K562 (cell line): ENCODE measurements around the gene OCEL1. TPM values are rescaled to one million over a fixed set of nuclear protein-coding genes. Genes with fewer than 3 reads are reported as not detected.
A peak's percentile ranks its signal among the peaks of the same experiment; 100 is the strongest.

Experiments used
- ATAC-seq: fragments of 200-7000 bp; cut with Tn5 transposase; 3 replicates; pipeline ENCODE4 v1.9.1; 2020; ENCODE audit warnings: moderate library complexity
- BruUV-seq: library from RNA; stranded (reverse); fragments of 400-500 nt; replicated peaks from 2 replicates; lab custom pipeline; 2021; lab: Mats Ljungman, UMichigan
- CTCF ChIA-PET: fragments of 300-600 bp; formaldehyde crosslinking; extraction: SDS; loops from one replicate; lab custom pipeline; 2021; ENCODE audit warnings: low intra/inter-chr PET ratio; lab: Yijun Ruan, JAX
- POLR2A ChIA-PET: fragments of 300-600, 350-650 bp; sonication (Branson Sonifier 250); formaldehyde crosslinking; extraction: SDS; loops from one replicate; lab custom pipeline; 2021; ENCODE audit warnings: antibody characterized with exemption, inconsistent platforms; lab: Yijun Ruan, JAX
- DNase-seq, 4 experiments: peaks; one replicate each; pipeline versions ENCODE4 v3.0.0 to v3.0.0-alpha.2; 2011 to 2018; ENCODE audit warnings: low spot score in 3 of 4, mixed read lengths in 3 of 4; ENCODE audit errors: extremely low read depth in 1 of 4
- FAIRE-seq: peaks from 2 replicates; lab custom pipeline; 2011; peaks lifted over from hg19 to GRCh38; lab: Jason Lieb, UNC
- H2AFZ ChIP-seq: 2 replicates; pipeline ENCODE4 v1.6.0; 2011; ENCODE audit warnings: low read depth, low read length, control low read depth, inconsistent platforms
- H3K27ac ChIP-seq: fragments of 200-600 bp; 3 replicates; pipeline ENCODE4 v1.8.0; 2011; ENCODE audit warnings: low read depth, mild to moderate bottlenecking, control low read depth, inconsistent platforms, low read length, moderate library complexity, mixed read lengths; ENCODE audit errors: extremely low read depth
- H3K27me3 ChIP-seq, 2 experiments: fragments of 300-600 bp in 1 of 2; 2 replicates in 1 of 2; 3 replicates in 1 of 2; pipeline versions ENCODE4 v1.6.0 to v1.8.0; 2011; ENCODE audit warnings: inconsistent platforms in 2 of 2, low read length in 2 of 2, mild to moderate bottlenecking in 1 of 2, mixed read lengths in 1 of 2, moderate library complexity in 1 of 2; ENCODE audit not compliant: control insufficient read depth in 2 of 2, insufficient read depth in 2 of 2
- H3K36me3 ChIP-seq: fragments of 300-600 bp; 3 replicates; pipeline ENCODE4 v1.8.0; 2011; ENCODE audit warnings: mild to moderate bottlenecking, low read length, inconsistent platforms; ENCODE audit not compliant: control insufficient read depth, insufficient read depth
- H3K4me1 ChIP-seq, 2 experiments: fragments of 200-600 bp in 1 of 2; replicated peaks in 1 of 2; 2 replicates in 1 of 2; 3 replicates in 1 of 2; pipeline versions ENCODE4 v1.5.1 to v1.8.0; 2011; ENCODE audit warnings: inconsistent platforms in 2 of 2, low read length in 2 of 2, mild to moderate bottlenecking in 1 of 2, mixed read lengths in 1 of 2, moderate library complexity in 1 of 2; ENCODE audit not compliant: control insufficient read depth in 2 of 2, insufficient read depth in 2 of 2
- H3K4me2 ChIP-seq: 2 replicates; pipeline ENCODE4 v1.6.1; 2011; ENCODE audit warnings: low read length, control low read depth, inconsistent platforms, mixed read lengths; ENCODE audit not compliant: insufficient read depth
- H3K4me3 ChIP-seq: fragments of 200-600 bp; sonication (generic), shearing (Covaris generic); 2 replicates; pipeline ENCODE4 v1.5.1; 2016; ENCODE audit warnings: control low read depth, inconsistent platforms
- H3K79me2 ChIP-seq: fragments of 200-600 bp; 3 replicates; pipeline ENCODE4 v1.8.0; 2011; ENCODE audit warnings: low read length, inconsistent platforms; ENCODE audit not compliant: control insufficient read depth, insufficient read depth
- H3K9ac ChIP-seq, 2 experiments: 2 replicates each; pipeline versions ENCODE4 v1.6.0 to v1.6.1; 2011; ENCODE audit warnings: low read depth in 2 of 2, low read length in 2 of 2, control low read depth in 1 of 2, inconsistent platforms in 1 of 2, mild to moderate bottlenecking in 1 of 2, mixed read lengths in 1 of 2; ENCODE audit not compliant: insufficient read depth in 1 of 2
- H3K9me1 ChIP-seq: one replicate; pipeline ENCODE4 v1.6.0; 2011; ENCODE audit warnings: inconsistent platforms, mild to moderate bottlenecking, low read length, moderate library complexity; ENCODE audit not compliant: control insufficient read depth, insufficient read depth
- H3K9me3 ChIP-seq: replicated peaks from 2 replicates; pipeline ENCODE4 v1.5.1; 2011; ENCODE audit warnings: low read depth, low read length, inconsistent platforms; ENCODE audit not compliant: control insufficient read depth, insufficient read depth
- H4K20me1 ChIP-seq: replicated peaks from 2 replicates; pipeline ENCODE4 v1.6.1; 2011; ENCODE audit warnings: low read length, inconsistent platforms, mixed read lengths; ENCODE audit not compliant: control insufficient read depth, insufficient read depth
- KDM2B ChIP-seq: fragments of 250-450 bp; sonication (Bioruptor Pico); IDR thresholded peaks from 2 replicates; pipeline ENCODE4 v1.8.0; 2021; ENCODE audit warnings: mild to moderate bottlenecking, moderate library complexity
- MLX ChIP-seq, 2 experiments: fragments of 450-650 bp in 1 of 2; sonication (generic) in 1 of 2; formaldehyde crosslinking; conservative IDR thresholded peaks; 2 replicates each; pipeline versions ENCODE4 v1.4.0 to v1.8.1; 2020 to 2022; ENCODE audit warnings: mild to moderate bottlenecking in 1 of 2, missing genetic modification reagents in 1 of 2
- NFATC3 ChIP-seq: fragments of 450-650 bp; IDR thresholded peaks from 2 replicates; pipeline ENCODE4 v1.6.1; 2017; ENCODE audit warnings: mild to moderate bottlenecking
- PHB ChIP-seq: fragments of 250-450 bp; sonication (Bioruptor Pico); IDR thresholded peaks from 2 replicates; pipeline ENCODE4 v1.5.0; 2021
- SAFB ChIP-seq: fragments of 200-400 bp; formaldehyde crosslinking; IDR thresholded peaks from 2 replicates; pipeline ENCODE4 v1.6.1; 2017; ENCODE audit warnings: low read depth, low read length, borderline replicate concordance
- ZNF318 ChIP-seq, 2 experiments: fragments of 450-650 bp; IDR thresholded peaks; 2 replicates each; pipeline ENCODE4 v1.6.1; 2016; ENCODE audit warnings: mild to moderate bottlenecking in 2 of 2, borderline replicate concordance in 1 of 2, low read depth in 1 of 2, moderate library complexity in 1 of 2
- WGBS: fragments of 100-300 bp; shearing (Covaris generic); methylation state at CpG from one replicate; pipeline ENCODE4 v1.1.6; 2016; ENCODE audit warnings: low coverage, mixed read lengths; ENCODE audit not compliant: insufficient coverage; ENCODE audit errors: missing lambda C conversion rate; 5-methylcytosine and 5-hydroxymethylcytosine counted together
- in situ Hi-C: fragments of 300-500 bp; cut with MboI; formaldehyde crosslinking; loops from 4 replicates; pipeline ENCODE4 v1.15.0; 2018; ENCODE audit warnings: inconsistent platforms, mixed read lengths
- intact Hi-C: fragments of 100-400 bp; cut with micrococcal nuclease; formaldehyde crosslinking; loops from 2 replicates; pipeline ENCODE4 v1.14.2; 2022
- polyA plus RNA-seq, 8 experiments: library from polyadenylated mRNA; depleted of rRNA in 4 of 8; stranded (reverse) in 5 of 8; unstranded in 3 of 8; fragments of >200 nt; fragmentation: Nextera tagmentation in 2 of 8; fragmentation: Illumina TruSeq in 1 of 8; extraction: Ambion mirVana in 2 of 8; extraction: Trizol in 1 of 8; gene quantifications; 2 replicates each; pipeline versions ENCODE4 v1.2.1 to v1.2.3, GENCODE V29; 2011 to 2014; ENCODE audit warnings: inconsistent platforms in 1 of 8, missing spikeins in 1 of 8
- total RNA-seq, 7 experiments: library from RNA; depleted of rRNA in 6 of 7; stranded (reverse); fragments of >200 nt in 6 of 7; fragmentation: Illumina TruSeq in 2 of 7; extraction: Trizol in 2 of 7; gene quantifications; 2 replicates each; pipeline versions ENCODE4 v1.2.1 to v1.2.3, GENCODE V29; 2011 to 2021; ENCODE audit warnings: low replicate concordance in 1 of 7

The OCEL1 gene
- total and polyA plus RNA-seq, 9 of the 15 experiments (the other 6 are each of a cell fraction or from before 2014, with no cell fraction given) = 8.0 to 38.0 (median 12.4) TPM

- no peaks in the 10 kb centered on the region for H4K20me1 ChIP-seq
- no peak for DNase-seq
- BruUV-seq = no TSS peak
- in situ Hi-C loops = loop anchor here (5.0 kb wide), 1 partner anchor 75 kb away; no protein-coding TSS in a partner anchor
- H3K79me2 ChIP-seq = no peaks in the 10 kb centered on the region
- 0 out of 4 replicates have a peak overlapping the region, but pooled peaks of 1 of the 2 experiments have one; percentile 26 for H3K9ac ChIP-seq
- FAIRE-seq = no peak
- H3K27me3 ChIP-seq = no peaks in the 10 kb centered on the region
- no peak for ATAC-seq
- no peak overlapping the region for H3K27ac ChIP-seq
- H3K4me1 ChIP-seq = peaks cover 0 to 24% of the 10 kb centered on the region in 2 experiments; a peak in 1 of 5 replicates
- H3K36me3 ChIP-seq = peaks cover 56% of the 10 kb centered on the region; the same call in 2 of the 3 replicates
- 80% methylated on average over 11 of the region's 17 CpGs for WGBS
- H3K9me1 ChIP-seq = no peaks in the 10 kb centered on the region
- H3K4me2 ChIP-seq = no peak overlapping the region
- H3K4me3 ChIP-seq = no peak overlapping the region
- intact Hi-C loops = loop anchor here (10.0 kb wide), 1 partner anchor 128 kb away; the partner anchor contains the start of genes HAUS8 and MYO9B
- H3K9me3 ChIP-seq = no peaks in the 10 kb centered on the region
- CTCF ChIA-PET = interaction anchor here (0.6 kb wide), 1 partner anchor 92 kb away, joined by 3 read pairs; no protein-coding TSS in a partner anchor
- POLR2A ChIA-PET = no interaction called here
- no peak overlapping the region for H2AFZ ChIP-seq
- TF ChIP-seq KDM2B (CRISPR knock-in tag) (no peak), MLX (CRISPR knock-in tag; conservative IDR thresholded peaks at IDR 0.05) (no peak), ZNF318 (IDR thresholded peaks at IDR 0.05; ENCODE audit: borderline replicate concordance in 1 of 2, low read depth in 1 of 2) (no peak), NFATC3 (no peak), PHB (CRISPR knock-in tag) (no peak), SAFB (no peak)
Measured at GRCh38 chr19:17202713-17203112, 23.3 kb upstream of the OCEL1 start.
